Measurements from ENCODE around the gene IFT122.
A peak's percentile ranks its signal among the peaks of the same experiment; 100 is the strongest.
"Not testable (repeated sequence)": the region's sequence is repeated elsewhere in the genome, so short reads cannot be mapped to it uniquely, and the experiment has no call there.

The IFT122 gene

DNA sequence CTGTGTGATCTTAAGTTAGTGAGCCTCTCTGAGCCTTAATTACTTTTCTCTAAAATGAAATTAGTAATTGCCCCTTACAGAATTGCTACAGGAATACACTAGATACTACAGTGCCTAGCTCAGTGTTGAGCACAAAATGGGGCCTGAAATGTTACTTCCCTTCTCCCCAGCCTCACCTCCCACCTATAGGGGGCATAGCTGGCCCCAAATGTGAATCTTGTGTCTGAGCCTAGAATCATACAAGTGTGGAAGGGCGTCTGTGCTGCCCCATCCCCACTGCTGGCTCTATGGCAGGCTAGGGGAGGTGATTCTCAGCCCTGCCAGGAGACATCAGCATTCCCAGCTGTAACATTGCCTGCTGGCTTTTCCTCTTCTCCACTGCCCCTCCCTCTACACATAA lies 42.7 kb downstream of the IFT122 start:
- peaks cover 33 to 37% of the 10 kb centered on the region in 2 donors for H3K36me3 Mint-ChIP-seq
- no peaks in the 10 kb centered on the region for H3K9me3 Mint-ChIP-seq
- no peaks in the 10 kb centered on the region for H3K4me1 Mint-ChIP-seq
- DNase-seq (no peak), ATAC-seq (replicated peaks) (no peak)
- H3K27ac Mint-ChIP-seq: no peak overlapping the region
- H3K27me3 Mint-ChIP-seq: no peaks in the 10 kb centered on the region
- no peak overlapping the region for H3K4me3 Mint-ChIP-seq

DNA sequence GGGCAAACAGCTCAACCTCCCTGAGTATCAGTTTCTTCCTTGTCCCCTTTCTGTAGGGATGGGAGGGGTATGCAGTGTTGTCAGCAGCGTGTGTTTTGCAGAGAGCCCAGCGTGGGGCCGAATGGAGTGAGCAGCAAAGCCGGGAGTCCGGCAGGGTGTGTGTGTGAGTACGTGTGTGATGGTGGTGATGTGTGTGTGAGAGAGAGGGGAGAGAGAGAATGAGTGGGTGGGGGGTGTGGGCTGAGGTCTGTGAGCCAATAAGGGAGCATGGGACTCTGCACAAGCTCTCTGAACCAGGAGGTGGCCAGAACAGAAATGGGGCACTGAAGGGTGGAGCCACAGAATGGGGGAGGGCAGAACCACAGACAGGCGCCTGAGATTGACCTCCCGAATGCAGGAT lies 43.8 kb downstream of the IFT122 start:
- Mint-ChIP-seq H3K9me3 (no peaks in the 10 kb centered on the region), H3K36me3 (peaks cover 33 to 37% of the 10 kb centered on the region in 2 donors), H3K27ac (no peak overlapping the region), H3K4me1 (no peaks in the 10 kb centered on the region), H3K27me3 (no peaks in the 10 kb centered on the region), H3K4me3 (no peak overlapping the region)
- ATAC-seq (replicated peaks) (no peak), DNase-seq (no peak)

DNA sequence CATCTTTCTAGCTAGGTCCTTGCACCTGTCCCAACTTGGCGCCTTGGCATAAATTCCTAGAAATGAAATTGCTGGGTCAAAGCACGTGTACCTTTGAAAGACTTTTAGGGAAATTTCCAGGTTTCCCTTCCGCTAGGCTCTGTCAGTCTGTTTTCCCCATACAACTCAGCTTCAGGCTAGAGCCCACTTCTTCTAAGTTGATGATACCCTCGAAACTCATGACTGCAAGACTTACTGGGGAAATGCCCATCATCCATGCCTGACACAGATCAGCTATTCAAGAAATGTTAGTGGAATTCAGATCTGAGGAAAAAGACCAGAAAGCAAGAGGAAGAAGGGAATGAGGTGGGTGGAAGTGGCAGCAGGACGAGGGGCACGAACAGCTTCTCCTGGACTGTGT lies 45.1 kb downstream of the IFT122 start:
- ATAC-seq (replicated peaks); H3K27ac Mint-ChIP-seq; H3K27me3 Mint-ChIP-seq; H3K4me3 Mint-ChIP-seq; H3K4me1 Mint-ChIP-seq; H3K9me3 Mint-ChIP-seq; DNase-seq: not testable (repeated sequence)
- peaks cover 28 to 34% of the 10 kb centered on the region in 2 donors for H3K36me3 Mint-ChIP-seq

DNA sequence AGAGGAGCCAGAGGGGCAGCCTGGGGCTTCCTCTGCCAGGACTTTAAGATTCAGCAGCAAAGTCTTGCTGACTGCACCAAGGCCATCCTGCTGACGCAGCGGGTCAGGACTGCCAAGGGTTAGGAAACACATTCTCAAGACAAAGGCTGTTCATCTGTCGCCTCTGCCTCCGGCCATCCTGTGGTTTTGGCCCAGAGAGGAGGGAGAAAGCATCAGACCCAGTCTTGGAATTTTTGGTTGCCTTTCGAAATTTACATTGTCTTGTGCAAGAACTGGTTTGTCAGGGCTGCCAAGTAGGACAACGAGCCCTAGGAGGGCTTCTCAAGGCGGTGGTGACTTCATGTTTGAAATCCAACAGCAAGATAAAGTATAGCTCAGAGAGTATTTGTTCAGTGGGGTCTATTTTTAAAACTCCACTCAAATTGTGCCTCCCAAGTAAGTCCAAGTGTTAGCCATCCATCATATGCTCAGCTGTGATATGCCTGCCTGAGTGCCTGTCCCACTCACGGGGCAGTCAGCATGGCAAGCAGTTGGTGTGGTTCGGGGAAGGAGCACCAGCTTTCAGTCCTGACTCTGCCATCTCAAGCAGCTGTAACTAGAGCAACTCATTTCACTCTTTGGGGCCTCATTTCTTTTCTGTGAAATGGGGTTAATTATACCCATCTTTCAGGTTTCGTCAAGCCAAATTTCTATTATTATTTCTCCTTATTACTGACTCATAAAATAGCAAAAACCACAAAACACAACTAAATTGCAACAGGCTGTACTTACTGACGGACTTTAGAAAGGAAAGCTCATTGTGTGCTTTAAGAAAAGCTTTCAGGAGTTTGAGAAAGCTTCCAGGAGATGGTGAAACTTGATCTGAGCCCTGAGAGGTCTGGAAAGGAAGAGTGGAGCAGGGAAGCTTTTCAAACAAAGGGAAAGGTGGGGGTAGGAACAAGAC lies 46.0 kb downstream of the IFT122 start:
- Mint-ChIP-seq H3K4me3 (no peak overlapping the region), H3K4me1 (peaks cover 2 to 5% of the 10 kb centered on the region in 2 donors), H3K9me3 (no peaks in the 10 kb centered on the region), H3K36me3 (peaks cover 23 to 32% of the 10 kb centered on the region in 2 donors), H3K27ac (peak overlapping the region; percentile 5), H3K27me3 (no peaks in the 10 kb centered on the region)
- ATAC-seq (replicated peaks) (no peak), DNase-seq (no peak)

DNA sequence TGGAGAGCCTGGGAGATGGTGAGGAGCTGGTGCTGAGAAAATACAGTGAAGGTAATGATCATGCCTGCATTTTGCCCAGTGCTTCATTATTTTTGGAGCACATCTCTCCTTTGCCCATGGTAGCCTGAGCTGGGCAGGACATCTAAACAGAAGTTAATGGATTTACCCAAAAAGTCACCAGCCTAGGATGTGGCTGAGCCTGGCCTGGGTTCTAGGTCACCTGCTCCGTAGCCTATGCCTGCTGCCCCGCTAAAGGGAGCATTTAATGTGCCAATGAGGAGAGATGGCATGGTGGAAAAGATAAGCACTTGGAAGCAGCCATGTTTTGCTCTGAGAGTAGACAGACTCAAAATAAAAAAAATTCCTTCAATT lies 46.6 kb downstream of the IFT122 start:
- H3K4me1 Mint-ChIP-seq: peaks cover 2 to 5% of the 10 kb centered on the region in 2 donors
- H3K4me3 Mint-ChIP-seq: no peak overlapping the region
- H3K27ac Mint-ChIP-seq: no peak overlapping the region
- H3K36me3 Mint-ChIP-seq: peaks cover 17 to 32% of the 10 kb centered on the region in 2 donors
- no peaks in the 10 kb centered on the region for H3K9me3 Mint-ChIP-seq
- no peaks in the 10 kb centered on the region for H3K27me3 Mint-ChIP-seq
- ATAC-seq (replicated peaks) (no peak), DNase-seq (no peak)

DNA sequence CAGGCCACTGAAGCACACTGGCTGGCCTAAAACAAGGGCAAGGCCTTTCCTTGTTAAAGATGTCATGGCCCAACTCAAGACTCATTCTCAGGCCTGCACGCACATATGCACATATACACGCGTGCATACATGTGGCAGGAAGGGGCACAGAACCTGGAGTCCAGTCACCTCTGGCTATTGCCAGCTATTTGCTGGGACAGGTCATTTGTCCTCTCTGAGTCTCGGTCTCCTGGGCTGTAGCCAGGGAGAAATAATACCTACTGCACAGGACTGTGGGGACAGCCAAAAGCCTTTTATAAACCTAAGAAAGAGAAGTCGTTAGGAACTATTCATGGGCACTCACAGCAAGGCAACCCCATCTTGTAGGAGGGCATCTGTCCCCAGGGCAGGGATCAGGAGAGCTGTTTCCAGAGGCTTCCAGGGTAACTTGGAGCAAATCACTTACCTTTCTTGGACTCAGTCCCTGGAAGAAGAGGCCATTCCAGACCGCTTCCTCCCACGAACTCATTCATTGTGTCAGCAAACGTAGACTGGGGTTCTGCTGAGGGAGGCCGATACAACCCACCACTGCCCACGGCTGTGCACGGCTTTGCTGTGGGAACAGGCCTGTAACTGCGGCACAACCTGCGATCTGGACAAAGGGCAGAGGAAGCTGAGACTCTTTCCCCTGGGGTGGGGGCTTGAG lies 47.3 kb downstream of the IFT122 start:
- peaks cover 2 to 5% of the 10 kb centered on the region in 2 donors for H3K4me1 Mint-ChIP-seq
- H3K27ac Mint-ChIP-seq: peak overlapping the region; percentile 28
- no peaks in the 10 kb centered on the region for H3K27me3 Mint-ChIP-seq
- DNase-seq (no peak), ATAC-seq (replicated peaks) (no peak)
- H3K9me3 Mint-ChIP-seq: no peaks in the 10 kb centered on the region
- H3K36me3 Mint-ChIP-seq: peaks cover 14 to 31% of the 10 kb centered on the region in 2 donors
- no peak overlapping the region for H3K4me3 Mint-ChIP-seq

DNA sequence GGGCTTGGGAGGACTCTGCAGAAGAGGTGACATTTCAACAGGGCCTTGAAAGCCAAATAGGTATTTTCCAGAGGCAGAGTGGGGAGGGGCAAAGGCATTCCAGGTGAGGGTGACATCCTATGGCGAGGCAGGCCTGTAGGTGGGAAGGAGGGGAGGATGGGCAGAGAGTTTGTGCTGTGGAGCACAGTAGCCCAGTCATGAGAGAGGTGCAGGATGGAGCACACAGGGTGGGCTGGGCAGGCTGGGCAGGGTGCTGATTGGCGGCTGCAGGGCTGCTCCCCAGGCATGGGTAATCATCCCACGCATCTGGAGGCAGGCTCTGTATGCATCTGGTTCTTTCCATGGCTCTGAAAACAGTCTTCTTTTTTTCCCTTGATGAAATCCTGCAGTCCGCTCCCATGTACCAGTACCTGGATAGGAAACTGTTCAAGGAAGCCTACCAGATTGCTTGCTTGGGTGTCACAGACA lies 47.9 kb downstream of the IFT122 start:
- not testable (repeated sequence) for H3K27ac Mint-ChIP-seq; H3K4me3 Mint-ChIP-seq; DNase-seq; H3K4me1 Mint-ChIP-seq; H3K9me3 Mint-ChIP-seq; ATAC-seq (replicated peaks); H3K27me3 Mint-ChIP-seq
- peaks cover 16 to 30% of the 10 kb centered on the region in 2 donors for H3K36me3 Mint-ChIP-seq

DNA sequence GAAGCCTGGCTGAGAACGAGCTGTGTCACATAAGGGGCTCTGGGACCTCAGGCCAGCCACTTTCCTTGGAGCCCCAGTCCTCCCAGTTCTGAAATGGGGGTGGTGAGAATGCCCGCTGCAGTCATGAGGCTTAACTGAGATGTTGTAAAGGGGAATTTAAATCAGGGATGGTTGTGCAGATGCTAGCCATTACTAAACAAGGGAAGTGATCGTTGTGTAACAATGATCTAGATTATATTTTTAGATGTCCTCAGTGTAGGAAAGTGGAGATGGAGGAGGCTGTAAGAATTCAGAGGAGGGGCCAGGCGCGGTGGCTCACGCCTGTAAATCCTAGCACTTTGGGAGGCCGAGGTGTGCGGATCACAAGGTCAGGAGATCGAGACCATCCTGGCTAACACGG lies 49.2 kb downstream of the IFT122 start:
- H3K27me3 Mint-ChIP-seq; H3K9me3 Mint-ChIP-seq; H3K27ac Mint-ChIP-seq; H3K4me3 Mint-ChIP-seq; DNase-seq; H3K4me1 Mint-ChIP-seq; ATAC-seq (replicated peaks): not testable (repeated sequence)
- H3K36me3 Mint-ChIP-seq: peaks cover 17 to 22% of the 10 kb centered on the region in 2 donors

DNA sequence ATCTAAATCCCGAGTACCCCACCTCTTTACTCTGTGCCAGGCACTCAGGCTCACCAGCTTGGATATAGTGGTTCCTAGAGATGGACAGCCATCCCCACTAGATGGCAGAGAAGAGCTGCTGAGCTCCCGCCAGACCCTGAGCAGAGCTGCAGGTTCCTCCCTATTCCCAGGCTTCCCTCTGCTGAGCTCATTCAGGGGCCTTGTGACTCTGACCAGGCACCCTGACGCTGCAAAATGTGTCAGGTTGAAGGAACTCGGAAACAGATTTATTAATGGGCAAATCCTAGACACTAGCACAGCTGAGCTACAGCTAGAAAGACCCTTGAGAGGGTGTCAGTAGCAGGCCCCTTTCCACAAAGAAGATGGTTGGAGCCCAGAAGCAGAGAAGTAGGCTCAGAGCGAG lies 50.2 kb downstream of the IFT122 start:
- Mint-ChIP-seq H3K27me3 (no peaks in the 10 kb centered on the region), H3K27ac (peak overlapping the region; percentile 76), H3K4me1 (peaks cover 2 to 5% of the 10 kb centered on the region in 2 donors), H3K36me3 (peaks cover 17 to 19% of the 10 kb centered on the region in 2 donors), H3K4me3 (no peak overlapping the region), H3K9me3 (no peaks in the 10 kb centered on the region)
- ATAC-seq (replicated peaks): peak; percentile 97 to 100
- peak; percentile 37 for DNase-seq

DNA sequence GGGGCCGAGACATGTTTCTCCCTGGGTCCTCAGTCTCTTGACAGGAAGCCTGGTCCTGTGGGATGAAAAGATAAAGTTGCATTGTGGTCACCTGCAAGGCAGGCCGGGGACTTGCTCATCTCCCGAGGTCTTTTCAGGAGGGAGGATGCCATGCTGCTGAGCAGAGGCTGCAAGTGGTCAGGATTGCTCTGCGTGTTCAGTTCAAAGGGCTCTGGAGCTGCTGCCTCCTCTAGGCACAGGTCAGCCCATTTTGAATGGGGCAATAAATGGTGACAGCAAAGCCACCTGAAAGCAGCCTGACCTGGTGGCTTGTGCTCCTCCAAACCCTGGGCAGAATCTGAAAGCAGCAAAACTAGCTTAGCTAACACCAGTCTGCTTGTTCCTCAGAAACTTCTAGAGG lies 51.1 kb downstream of the IFT122 start:
- peaks cover 16 to 17% of the 10 kb centered on the region in 2 donors for H3K36me3 Mint-ChIP-seq
- H3K9me3 Mint-ChIP-seq, H3K27ac Mint-ChIP-seq: not testable (repeated sequence)

DNA sequence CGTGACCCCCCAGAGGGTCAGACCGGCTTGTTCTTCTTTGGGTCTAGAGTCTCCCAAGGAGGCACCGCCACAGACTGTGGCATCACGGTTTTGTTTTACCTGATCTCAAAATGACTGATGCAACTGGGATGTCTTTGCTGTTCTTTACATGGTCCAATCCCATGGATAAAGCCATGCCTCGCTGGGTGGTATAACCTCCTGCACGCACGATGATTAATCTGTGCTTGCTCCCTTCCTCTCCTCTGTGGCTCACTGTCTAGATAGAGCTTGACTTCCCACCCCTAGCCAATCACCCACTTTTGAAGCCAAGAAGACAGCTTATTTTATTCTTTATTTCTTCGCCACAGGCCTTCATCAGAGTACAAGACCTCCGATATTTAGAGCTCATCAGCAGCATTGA lies 51.8 kb downstream of the IFT122 start:
- peaks cover 2 to 5% of the 10 kb centered on the region in 2 donors for H3K4me1 Mint-ChIP-seq
- no peak for DNase-seq
- no peak overlapping the region for H3K27ac Mint-ChIP-seq

More for the DNA sequence above, 51.1 kb downstream of the IFT122 start:
- H3K4me3 Mint-ChIP-seq; H3K4me1 Mint-ChIP-seq; DNase-seq; H3K27me3 Mint-ChIP-seq; ATAC-seq (replicated peaks): not testable (repeated sequence)

DNA sequence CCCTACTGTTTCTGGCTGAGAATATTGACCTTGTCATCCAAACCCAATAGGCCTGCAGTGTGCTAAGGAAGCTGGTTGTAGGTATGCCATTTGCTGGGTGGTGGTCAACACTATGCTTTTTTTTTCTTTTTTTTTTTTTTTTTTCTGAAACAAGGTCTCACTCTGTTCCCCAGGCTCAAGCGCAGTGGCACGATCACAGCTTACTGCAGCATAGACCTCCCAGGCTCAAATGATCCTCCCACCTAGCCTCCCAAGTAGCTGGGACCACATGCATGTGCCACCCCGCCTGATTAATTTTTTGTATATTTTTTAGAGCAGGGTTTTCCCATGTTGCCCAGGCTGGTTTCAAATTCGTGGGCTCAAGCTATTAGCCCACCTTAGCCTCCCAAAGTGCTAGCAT lies 52.7 kb downstream of the IFT122 start:
- Mint-ChIP-seq H3K9me3 (no peaks in the 10 kb centered on the region), H3K4me1 (peaks cover 2 to 5% of the 10 kb centered on the region in 2 donors), H3K27ac (no peak overlapping the region), H3K4me3 (no peak overlapping the region), H3K27me3 (no peaks in the 10 kb centered on the region), H3K36me3 (peaks cover 14 to 16% of the 10 kb centered on the region in 2 donors)
- no peak for DNase-seq
- no peak for ATAC-seq (replicated peaks)

More for the DNA sequence above, 51.8 kb downstream of the IFT122 start:
- ATAC-seq (replicated peaks): no peak
- no peaks in the 10 kb centered on the region for H3K27me3 Mint-ChIP-seq
- H3K9me3 Mint-ChIP-seq: no peaks in the 10 kb centered on the region
- no peak overlapping the region for H3K4me3 Mint-ChIP-seq
- H3K36me3 Mint-ChIP-seq: peaks cover 14 to 16% of the 10 kb centered on the region in 2 donors

DNA sequence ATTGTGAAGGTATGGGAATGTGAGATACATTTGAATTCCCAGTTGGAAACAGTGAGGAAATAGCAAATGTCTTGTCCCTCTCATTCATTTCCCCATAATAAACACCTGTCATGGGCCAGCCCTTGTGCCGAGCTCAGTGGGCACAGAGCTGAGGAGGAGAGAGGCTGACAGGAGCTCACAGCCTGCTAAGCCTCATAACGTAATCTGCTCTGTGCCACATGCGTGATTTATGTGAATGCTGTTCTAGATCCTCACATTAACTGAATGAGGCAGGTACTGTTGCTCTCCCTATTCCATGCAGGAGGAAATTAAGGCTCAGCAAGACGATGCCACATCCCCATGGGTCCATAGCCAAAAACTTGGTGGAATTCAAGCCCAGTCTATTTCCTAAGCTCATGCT lies 53.2 kb downstream of the IFT122 start:
- Mint-ChIP-seq H3K27me3 (no peaks in the 10 kb centered on the region), H3K4me1 (peaks cover 2 to 5% of the 10 kb centered on the region in 2 donors), H3K9me3 (no peaks in the 10 kb centered on the region), H3K27ac (no peak overlapping the region), H3K4me3 (no peak overlapping the region), H3K36me3 (peaks cover 14 to 16% of the 10 kb centered on the region in 2 donors)
- DNase-seq: no peak
- ATAC-seq (replicated peaks): no peak

DNA sequence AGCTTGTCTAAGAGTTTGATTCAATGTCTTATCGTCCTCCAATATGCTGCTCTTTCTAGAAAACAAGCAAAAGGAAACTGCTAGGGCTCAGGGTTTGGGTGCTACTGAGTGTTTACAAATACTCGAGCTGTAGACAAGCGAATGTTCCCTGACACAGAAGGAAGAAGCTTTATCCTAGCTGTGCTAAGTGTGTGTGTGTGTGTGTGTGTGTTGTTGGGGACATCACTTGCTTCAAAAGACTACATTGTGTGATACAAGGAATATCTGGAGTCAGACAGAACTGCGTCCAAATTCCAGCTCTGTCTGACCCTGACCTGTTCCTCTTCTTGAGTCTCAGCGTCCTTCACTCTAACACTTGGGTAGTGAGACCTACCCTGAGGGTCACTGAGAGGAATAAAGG lies 54.5 kb downstream of the IFT122 start:
- H3K27ac Mint-ChIP-seq, H3K4me3 Mint-ChIP-seq, H3K27me3 Mint-ChIP-seq: not testable (repeated sequence)

More for the DNA sequence above, 54.5 kb downstream of the IFT122 start:
- not testable (repeated sequence) for H3K9me3 Mint-ChIP-seq; DNase-seq; ATAC-seq (replicated peaks); H3K4me1 Mint-ChIP-seq
- peaks cover 11 to 13% of the 10 kb centered on the region in 2 donors for H3K36me3 Mint-ChIP-seq
